ENCODE measurements around the gene NCOA3.

Gene NCOA3

DNA sequence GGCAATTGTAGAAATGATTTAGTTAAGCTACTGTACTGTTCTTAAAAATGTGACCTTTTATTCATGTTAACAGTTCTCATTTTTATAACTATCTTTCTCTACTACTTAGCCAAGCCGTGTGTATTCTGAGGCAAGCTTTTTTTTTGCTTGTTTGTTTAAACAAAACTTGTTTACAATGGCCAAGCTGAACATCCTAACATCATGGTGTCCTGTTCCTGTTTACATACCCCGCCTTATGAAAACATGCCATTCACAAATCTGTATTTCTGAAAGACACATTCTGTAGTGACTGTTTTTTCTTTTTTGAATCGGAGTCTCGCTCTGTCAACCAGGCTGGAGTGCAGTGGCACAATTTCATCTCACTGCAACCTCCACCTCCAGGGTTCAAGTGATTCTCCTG is 140.9 kb downstream of the NCOA3 start:
- no peak for DNase-seq (ENCODE audit: insufficient read length)
- no peak for FAIRE-seq
- TF ChIP-seq POLR2AphosphoS5 (IDR thresholded peaks at IDR 0.05; ENCODE audit: low read depth, low read length): no peak
- TF ChIP-seq POLR2A (IDR thresholded peaks at IDR 0.05; ENCODE audit: low read depth, low read length): no peak
- TF ChIP-seq TAF1 (IDR thresholded peaks at IDR 0.05; ENCODE audit: borderline replicate concordance, low read depth, low read length): no peak

DNA sequence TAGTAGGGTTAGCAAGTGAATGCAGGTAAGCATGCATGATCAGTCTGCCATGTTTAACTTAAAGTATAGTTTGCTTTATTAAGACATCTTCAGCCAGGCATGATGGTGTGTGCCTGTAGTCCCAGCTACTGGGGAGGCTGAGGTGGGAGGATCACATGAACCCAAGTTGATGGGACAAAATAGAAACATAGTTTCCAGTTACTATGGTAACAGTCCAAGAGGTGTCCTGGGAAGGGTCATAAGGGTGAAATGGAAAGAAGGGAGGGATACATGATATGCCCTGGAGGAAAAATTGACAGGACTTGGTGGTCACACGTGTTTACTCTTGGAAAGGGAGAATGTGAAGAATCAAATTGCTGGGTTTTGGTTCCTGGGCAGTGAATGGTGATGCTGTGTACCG is 143.9 kb downstream of the NCOA3 start:
- TF ChIP-seq POLR2A (IDR thresholded peaks at IDR 0.05; ENCODE audit: low read depth, low read length) (no peak), POLR2AphosphoS5 (IDR thresholded peaks at IDR 0.05; ENCODE audit: low read depth, low read length) (no peak), TAF1 (IDR thresholded peaks at IDR 0.05; ENCODE audit: borderline replicate concordance, low read depth, low read length) (no peak)

DNA sequence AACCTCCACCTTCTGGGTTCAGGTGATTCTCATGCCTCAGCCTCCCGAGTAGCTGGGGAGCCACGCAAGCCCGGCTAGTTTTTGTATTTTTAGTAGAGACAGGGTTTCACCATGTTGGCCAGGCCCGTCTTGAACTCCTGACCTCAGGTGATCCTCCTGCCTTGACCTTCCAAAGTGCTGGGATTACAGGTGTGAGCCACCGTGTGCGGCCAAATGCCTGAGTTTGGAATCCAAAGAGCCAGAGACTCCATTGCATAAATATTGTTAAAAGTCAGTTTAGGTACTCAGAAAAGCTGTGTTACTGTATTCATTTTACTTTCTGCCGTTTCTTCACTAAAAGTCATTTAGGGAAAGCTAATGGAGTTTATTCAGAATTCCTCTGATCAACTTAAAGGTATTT is 146.3 kb downstream of the NCOA3 start:
- FAIRE-seq (no peak), DNase-seq (ENCODE audit: insufficient read length) (no peak)
- TF ChIP-seq POLR2AphosphoS5 (IDR thresholded peaks at IDR 0.05; ENCODE audit: low read depth, low read length): no peak
- TF ChIP-seq TAF1 (IDR thresholded peaks at IDR 0.05; ENCODE audit: borderline replicate concordance, low read depth, low read length): no peak
- no peak for TF ChIP-seq POLR2A (IDR thresholded peaks at IDR 0.05; ENCODE audit: low read depth, low read length)

More for the DNA sequence above, 143.9 kb downstream of the NCOA3 start:
- FAIRE-seq: no peak
- DNase-seq (ENCODE audit: insufficient read length): no peak

DNA sequence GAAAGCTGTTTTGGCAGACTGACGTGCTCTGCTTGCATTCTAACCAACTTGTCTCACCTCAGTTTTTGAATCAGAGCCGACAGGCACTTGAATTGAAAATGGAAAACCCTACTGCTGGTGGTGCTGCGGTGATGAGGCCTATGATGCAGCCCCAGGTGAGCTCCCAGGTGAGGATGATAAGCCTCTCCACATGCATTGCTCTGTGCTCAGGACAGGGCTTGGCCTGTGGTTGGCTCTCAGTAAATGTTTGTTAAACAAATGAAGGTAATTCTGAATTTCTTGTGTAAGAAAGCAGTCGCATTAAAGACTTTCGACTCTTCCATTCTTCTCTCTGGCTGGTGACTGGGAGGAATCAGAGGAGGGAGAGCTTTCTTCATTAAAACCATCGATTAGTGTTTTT is 147.3 kb downstream of the NCOA3 start:
- DNase-seq (ENCODE audit: insufficient read length) (no peak), FAIRE-seq (no peak)
- TF ChIP-seq POLR2A (IDR thresholded peaks at IDR 0.05; ENCODE audit: low read depth, low read length) (no peak), POLR2AphosphoS5 (IDR thresholded peaks at IDR 0.05; ENCODE audit: low read depth, low read length) (no peak), TAF1 (IDR thresholded peaks at IDR 0.05; ENCODE audit: borderline replicate concordance, low read depth, low read length) (no peak)

DNA sequence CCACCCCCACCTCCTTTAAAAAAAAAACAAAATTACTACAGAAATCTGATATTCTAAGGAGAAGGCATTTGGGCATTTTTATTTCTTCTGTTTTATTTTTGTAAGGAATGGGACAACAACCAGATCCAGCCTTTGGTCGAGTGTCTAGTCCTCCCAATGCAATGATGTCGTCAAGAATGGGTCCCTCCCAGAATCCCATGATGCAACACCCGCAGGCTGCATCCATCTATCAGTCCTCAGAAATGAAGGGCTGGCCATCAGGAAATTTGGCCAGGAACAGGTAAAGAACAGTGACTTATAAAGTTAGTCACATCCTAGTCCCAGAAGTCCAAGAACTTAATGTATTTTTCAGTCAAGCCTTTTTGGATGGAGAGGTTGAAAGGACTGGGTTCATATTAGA is 150.6 kb downstream of the NCOA3 start:
- FAIRE-seq (no peak), DNase-seq (ENCODE audit: insufficient read length) (no peak)
- TF ChIP-seq TAF1 (IDR thresholded peaks at IDR 0.05; ENCODE audit: borderline replicate concordance, low read depth, low read length): no peak
- TF ChIP-seq POLR2AphosphoS5 (IDR thresholded peaks at IDR 0.05; ENCODE audit: low read depth, low read length): no peak
- no peak for TF ChIP-seq POLR2A (IDR thresholded peaks at IDR 0.05; ENCODE audit: low read depth, low read length)

DNA sequence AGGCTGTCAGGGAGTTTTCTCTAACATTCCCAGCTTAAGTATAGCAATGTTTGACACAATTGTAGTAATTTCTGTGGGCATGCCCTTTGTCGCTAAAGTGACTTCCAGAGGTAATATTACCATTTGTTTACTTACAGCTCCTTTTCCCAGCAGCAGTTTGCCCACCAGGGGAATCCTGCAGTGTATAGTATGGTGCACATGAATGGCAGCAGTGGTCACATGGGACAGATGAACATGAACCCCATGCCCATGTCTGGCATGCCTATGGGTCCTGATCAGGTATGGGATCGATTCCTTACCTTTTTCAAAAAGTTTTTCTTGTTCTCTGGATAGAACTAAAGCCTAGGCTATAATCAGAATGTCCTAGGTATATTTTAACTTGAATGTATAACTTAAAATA is 151.1 kb downstream of the NCOA3 start:
- TF ChIP-seq POLR2AphosphoS5 (IDR thresholded peaks at IDR 0.05; ENCODE audit: low read depth, low read length) (no peak), TAF1 (IDR thresholded peaks at IDR 0.05; ENCODE audit: borderline replicate concordance, low read depth, low read length) (no peak), POLR2A (IDR thresholded peaks at IDR 0.05; ENCODE audit: low read depth, low read length) (no peak)
- DNase-seq (ENCODE audit: insufficient read length) (no peak), FAIRE-seq (no peak)

DNA sequence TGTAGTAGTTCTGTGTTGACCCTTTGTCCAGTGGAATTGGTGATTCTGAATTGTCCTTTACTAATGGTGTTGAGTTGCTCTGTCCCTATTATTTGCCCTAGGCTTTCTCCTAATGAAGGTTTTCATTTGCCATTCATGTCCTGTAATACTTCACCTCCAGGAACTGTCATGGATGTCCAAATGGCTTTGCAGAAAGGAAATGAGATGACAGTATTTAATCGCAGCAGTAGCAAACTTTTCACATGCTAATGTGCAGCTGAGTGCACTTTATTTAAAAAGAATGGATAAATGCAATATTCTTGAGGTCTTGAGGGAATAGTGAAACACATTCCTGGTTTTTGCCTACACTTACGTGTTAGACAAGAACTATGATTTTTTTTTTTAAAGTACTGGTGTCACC is 152.2 kb downstream of the NCOA3 start:
- FAIRE-seq: no peak
- DNase-seq (ENCODE audit: insufficient read length): no peak
- TF ChIP-seq TAF1 (IDR thresholded peaks at IDR 0.05; ENCODE audit: borderline replicate concordance, low read depth, low read length) (no peak), POLR2A (IDR thresholded peaks at IDR 0.05; ENCODE audit: low read depth, low read length) (no peak), POLR2AphosphoS5 (IDR thresholded peaks at IDR 0.05; ENCODE audit: low read depth, low read length) (no peak)

DNA sequence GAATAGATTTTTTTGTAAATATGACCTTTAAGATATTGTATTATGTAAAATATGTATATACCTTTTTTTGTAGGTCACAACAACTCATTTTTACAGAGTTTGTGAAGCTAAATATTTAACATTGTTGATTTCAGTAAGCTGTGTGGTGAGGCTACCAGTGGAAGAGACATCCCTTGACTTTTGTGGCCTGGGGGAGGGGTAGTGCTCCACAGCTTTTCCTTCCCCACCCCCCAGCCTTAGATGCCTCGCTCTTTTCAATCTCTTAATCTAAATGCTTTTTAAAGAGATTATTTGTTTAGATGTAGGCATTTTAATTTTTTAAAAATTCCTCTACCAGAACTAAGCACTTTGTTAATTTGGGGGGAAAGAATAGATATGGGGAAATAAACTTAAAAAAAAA is 152.7 kb downstream of the NCOA3 start:
- DNase-seq (ENCODE audit: insufficient read length) (no peak), FAIRE-seq (no peak)
- TF ChIP-seq POLR2AphosphoS5 (IDR thresholded peaks at IDR 0.05; ENCODE audit: low read depth, low read length) (no peak), TAF1 (IDR thresholded peaks at IDR 0.05; ENCODE audit: borderline replicate concordance, low read depth, low read length) (no peak), POLR2A (IDR thresholded peaks at IDR 0.05; ENCODE audit: low read depth, low read length) (no peak)

DNA sequence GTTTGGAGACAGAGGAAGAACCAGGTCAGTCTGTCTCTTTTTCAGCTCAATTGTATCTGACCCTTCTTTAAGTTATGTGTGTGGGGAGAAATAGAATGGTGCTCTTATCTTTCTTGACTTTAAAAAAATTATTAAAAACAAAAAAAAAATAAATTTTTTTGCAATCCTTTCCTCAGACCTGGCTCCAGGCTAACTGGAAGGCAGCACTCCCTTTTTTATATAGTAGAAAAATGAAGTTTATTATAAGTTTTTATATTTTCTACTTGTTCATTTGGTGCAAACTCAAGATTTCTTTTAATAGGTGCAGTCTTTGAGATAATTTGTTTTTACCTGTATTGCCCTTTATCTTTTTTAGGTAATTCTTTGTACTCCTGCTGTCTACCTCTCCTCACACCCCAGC is 153.9 kb downstream of the NCOA3 start:
- DNase-seq (ENCODE audit: insufficient read length) (no peak), FAIRE-seq (no peak)
- TF ChIP-seq POLR2A (IDR thresholded peaks at IDR 0.05; ENCODE audit: low read depth, low read length) (no peak), POLR2AphosphoS5 (IDR thresholded peaks at IDR 0.05; ENCODE audit: low read depth, low read length) (no peak), TAF1 (IDR thresholded peaks at IDR 0.05; ENCODE audit: borderline replicate concordance, low read depth, low read length) (no peak)

DNA sequence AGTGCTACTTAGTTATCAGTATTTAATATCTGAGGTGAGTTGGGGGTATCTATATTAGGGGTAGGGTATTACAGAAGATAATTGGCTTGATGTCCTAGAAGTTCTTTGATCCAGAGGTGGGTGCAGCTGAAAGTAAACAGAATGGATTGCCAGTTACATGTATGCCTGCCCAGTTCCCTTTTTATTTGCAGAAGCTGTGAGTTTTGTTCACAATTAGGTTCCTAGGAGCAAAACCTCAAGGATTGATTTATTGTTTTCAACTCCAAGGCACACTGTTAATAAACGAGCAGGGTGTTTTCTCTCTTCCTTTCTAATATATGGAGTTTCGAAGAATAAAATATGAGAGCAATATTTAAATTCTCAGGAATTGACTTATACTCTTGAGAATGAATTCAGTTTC is 154.6 kb downstream of the NCOA3 start:
- DNase-seq (ENCODE audit: insufficient read length): no peak
- TF ChIP-seq POLR2AphosphoS5 (IDR thresholded peaks at IDR 0.05; ENCODE audit: low read depth, low read length) (no peak), TAF1 (IDR thresholded peaks at IDR 0.05; ENCODE audit: borderline replicate concordance, low read depth, low read length) (no peak), POLR2A (IDR thresholded peaks at IDR 0.05; ENCODE audit: low read depth, low read length) (no peak)
- FAIRE-seq: no peak

DNA sequence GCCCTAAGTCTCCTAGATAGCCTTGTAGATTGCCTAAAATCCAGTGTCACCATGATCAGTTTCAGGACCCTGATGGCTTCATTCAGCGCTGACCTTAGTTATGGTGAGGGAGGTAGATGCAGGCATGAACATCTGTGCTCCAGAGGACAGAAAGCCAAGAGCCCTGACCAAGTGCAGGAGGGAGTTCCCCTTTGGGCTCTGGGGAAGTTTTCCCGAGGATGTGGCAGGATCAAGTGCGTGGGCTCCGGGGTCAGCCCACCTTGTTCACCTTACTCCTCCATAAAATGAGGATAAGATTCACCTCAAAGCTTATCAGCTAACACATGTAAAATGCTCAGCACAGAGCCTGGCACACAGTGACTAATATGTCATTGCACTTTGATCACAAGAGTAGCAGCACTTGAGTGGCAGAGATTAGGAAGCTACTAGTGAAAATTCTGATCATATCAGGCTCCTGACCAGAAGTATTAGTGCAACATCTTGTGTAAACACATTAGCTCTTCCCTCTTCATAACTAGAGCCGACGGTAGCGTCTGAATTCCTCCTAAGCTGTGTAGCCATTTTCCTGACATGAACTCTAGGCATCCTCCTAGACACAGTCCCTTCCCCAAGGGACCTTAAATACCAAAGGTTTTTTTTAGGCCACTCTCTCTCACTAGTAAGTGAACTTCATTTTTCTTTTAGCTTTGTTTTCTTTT is 158.4 kb downstream of the NCOA3 start:
- DNase-seq (ENCODE audit: insufficient read length) (no peak), FAIRE-seq (no peak)

DNA sequence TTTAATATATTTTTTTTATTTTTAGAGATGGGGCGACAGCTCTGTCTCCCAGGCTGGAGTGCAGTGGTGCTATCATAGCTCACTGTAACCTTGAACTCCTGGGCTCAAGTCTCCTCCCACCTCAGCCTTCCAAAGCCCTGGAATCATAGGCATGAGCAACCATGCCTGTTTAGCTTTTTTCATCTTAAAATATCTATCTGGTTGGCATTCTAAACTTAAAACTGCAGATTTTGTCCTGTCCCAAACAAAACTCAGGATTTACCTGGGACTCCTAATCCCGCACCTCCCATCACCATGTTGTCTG is 158.9 kb downstream of the NCOA3 start:
- DNase-seq (ENCODE audit: insufficient read length): no peak
- TF ChIP-seq POLR2A (IDR thresholded peaks at IDR 0.05; ENCODE audit: low read depth, low read length) (no peak), TAF1 (IDR thresholded peaks at IDR 0.05; ENCODE audit: borderline replicate concordance, low read depth, low read length) (no peak), POLR2AphosphoS5 (IDR thresholded peaks at IDR 0.05; ENCODE audit: low read depth, low read length) (no peak)
- no peak for FAIRE-seq

More for the DNA sequence above, 158.4 kb downstream of the NCOA3 start:
- TF ChIP-seq POLR2AphosphoS5 (IDR thresholded peaks at IDR 0.05; ENCODE audit: low read depth, low read length): 0 out of 2 replicates have a peak, but pooled peaks have one; percentile 21
- TF ChIP-seq TAF1 (IDR thresholded peaks at IDR 0.05; ENCODE audit: borderline replicate concordance, low read depth, low read length): no peak
